ENCODE measurements around the gene MPP2. TPM values are rescaled to one million over a fixed set of nuclear protein-coding genes. Genes with fewer than 3 reads are reported as not detected.

MPP2 gene
- total RNA-seq, 1 donor from 2014 or later = not detected

DNA sequence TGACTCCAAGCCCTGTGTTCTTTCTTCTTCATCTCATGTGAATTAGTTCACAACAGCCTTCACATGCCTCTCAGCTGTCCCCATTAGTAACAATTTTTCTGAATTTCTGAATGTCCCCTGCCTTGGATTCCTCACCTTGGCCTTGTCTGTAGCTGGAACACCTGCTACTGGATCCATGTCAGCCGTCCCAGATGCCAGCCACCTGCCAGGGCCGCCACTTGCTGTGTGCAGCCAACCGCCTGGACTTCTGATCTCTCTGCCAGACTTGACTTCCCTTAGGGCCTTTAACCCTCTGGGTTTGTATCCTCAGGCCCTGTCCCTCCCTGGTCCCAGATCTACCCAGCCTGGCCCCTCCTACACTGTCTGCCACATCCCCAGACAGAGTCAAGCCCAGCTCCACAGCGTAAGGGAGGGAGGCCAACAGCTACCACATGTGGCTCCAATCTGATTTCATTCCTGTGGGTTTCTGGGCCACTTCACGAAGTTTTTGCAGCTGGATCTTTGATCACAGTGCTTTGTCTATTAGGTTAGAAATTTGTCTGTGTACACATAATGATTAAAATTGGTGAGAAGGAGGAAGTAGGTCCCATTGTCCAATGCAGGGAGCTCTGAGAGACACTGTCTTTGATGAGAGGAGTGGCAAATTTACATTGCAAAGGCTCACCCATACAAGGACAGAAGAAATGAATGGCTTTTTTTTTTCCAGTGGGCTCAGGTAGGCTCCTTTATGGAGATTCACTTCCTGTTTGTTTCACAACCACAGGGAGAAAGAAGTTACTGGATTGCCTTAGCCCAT lies 15.3 kb downstream of the MPP2 start:
- POLR2A ChIA-PET = no interaction called here
- Mint-ChIP-seq H3K4me1 (no peaks in the 10 kb centered on the region), H3K4me3 (no peak overlapping the region), H3K27ac (no peak overlapping the region), H3K9me3 (no peaks in the 10 kb centered on the region), H3K27me3 (peaks cover 23% of the 10 kb centered on the region), H3K36me3 (ENCODE audit: low read depth) (no peaks in the 10 kb centered on the region)
- TF ChIP-seq, protein P1, sequence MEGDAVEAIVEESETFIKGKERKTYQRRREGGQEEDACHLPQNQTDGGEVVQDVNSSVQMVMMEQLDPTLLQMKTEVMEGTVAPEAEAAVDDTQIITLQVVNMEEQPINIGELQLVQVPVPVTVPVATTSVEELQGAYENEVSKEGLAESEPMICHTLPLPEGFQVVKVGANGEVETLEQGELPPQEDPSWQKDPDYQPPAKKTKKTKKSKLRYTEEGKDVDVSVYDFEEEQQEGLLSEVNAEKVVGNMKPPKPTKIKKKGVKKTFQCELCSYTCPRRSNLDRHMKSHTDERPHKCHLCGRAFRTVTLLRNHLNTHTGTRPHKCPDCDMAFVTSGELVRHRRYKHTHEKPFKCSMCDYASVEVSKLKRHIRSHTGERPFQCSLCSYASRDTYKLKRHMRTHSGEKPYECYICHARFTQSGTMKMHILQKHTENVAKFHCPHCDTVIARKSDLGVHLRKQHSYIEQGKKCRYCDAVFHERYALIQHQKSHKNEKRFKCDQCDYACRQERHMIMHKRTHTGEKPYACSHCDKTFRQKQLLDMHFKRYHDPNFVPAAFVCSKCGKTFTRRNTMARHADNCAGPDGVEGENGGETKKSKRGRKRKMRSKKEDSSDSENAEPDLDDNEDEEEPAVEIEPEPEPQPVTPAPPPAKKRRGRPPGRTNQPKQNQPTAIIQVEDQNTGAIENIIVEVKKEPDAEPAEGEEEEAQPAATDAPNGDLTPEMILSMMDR (IDR thresholded peaks at IDR 0.05) = no peak
- no peak for ATAC-seq (ENCODE audit: low read depth)
- CTCF ChIA-PET = no interaction called here
- intact Hi-C loops (cut with micrococcal nuclease) = no loop called here
- DNase-seq = no peak

GRCh38 chr17:43890240-43890639 lies 17.1 kb downstream of the MPP2 start:
- Mint-ChIP-seq H3K4me3 (no peak overlapping the region), H3K4me1 (no peaks in the 10 kb centered on the region), H3K36me3 (ENCODE audit: low read depth) (no peaks in the 10 kb centered on the region), H3K27ac (no peak overlapping the region), H3K27me3 (peaks cover 10% of the 10 kb centered on the region), H3K9me3 (no peaks in the 10 kb centered on the region)
- ATAC-seq (ENCODE audit: low read depth) (no peak), DNase-seq (no peak)
- TF ChIP-seq, protein P1 (IDR thresholded peaks at IDR 0.05) = no peak
- ChIA-PET POLR2A (no interaction called here), CTCF (no interaction called here)
- intact Hi-C loops (cut with micrococcal nuclease) = no loop called here

- no peak overlapping the region for H3K27ac Mint-ChIP-seq
- H3K9me3 Mint-ChIP-seq = no peaks in the 10 kb centered on the region
- H3K4me1 Mint-ChIP-seq = no peaks in the 10 kb centered on the region
- DNase-seq (no peak), ATAC-seq (ENCODE audit: low read depth) (no peak)
- TF ChIP-seq, protein P1 (IDR thresholded peaks at IDR 0.05) = no peak
- H3K27me3 Mint-ChIP-seq = peaks cover 17% of the 10 kb centered on the region
- H3K36me3 Mint-ChIP-seq (ENCODE audit: low read depth) = no peaks in the 10 kb centered on the region
- CTCF ChIA-PET = interaction anchor here (1.1 kb wide), 1 partner anchor 8 kb away, joined by 4 read pairs; no protein-coding TSS in a partner anchor
- intact Hi-C loops (cut with micrococcal nuclease) = no loop called here
- POLR2A ChIA-PET = no interaction called here
- no peak overlapping the region for H3K4me3 Mint-ChIP-seq
Observed at GRCh38 chr17:43888548-43888947, 18.8 kb downstream of the MPP2 start.

GRCh38 chr17:43882761-43883415 lies 24.4 kb downstream of the MPP2 start:
- Mint-ChIP-seq H3K4me1 (no peaks in the 10 kb centered on the region), H3K27me3 (peaks cover 25% of the 10 kb centered on the region), H3K9me3 (no peaks in the 10 kb centered on the region), H3K4me3 (no peak overlapping the region), H3K27ac (no peak overlapping the region), H3K36me3 (ENCODE audit: low read depth) (no peaks in the 10 kb centered on the region)
- DNase-seq (no peak), ATAC-seq (ENCODE audit: low read depth) (no peak)
- CTCF ChIA-PET = no interaction called here
- TF ChIP-seq, protein P1 (IDR thresholded peaks at IDR 0.05) = no peak
- intact Hi-C loops (cut with micrococcal nuclease) = no loop called here
- POLR2A ChIA-PET = no interaction called here

DNA sequence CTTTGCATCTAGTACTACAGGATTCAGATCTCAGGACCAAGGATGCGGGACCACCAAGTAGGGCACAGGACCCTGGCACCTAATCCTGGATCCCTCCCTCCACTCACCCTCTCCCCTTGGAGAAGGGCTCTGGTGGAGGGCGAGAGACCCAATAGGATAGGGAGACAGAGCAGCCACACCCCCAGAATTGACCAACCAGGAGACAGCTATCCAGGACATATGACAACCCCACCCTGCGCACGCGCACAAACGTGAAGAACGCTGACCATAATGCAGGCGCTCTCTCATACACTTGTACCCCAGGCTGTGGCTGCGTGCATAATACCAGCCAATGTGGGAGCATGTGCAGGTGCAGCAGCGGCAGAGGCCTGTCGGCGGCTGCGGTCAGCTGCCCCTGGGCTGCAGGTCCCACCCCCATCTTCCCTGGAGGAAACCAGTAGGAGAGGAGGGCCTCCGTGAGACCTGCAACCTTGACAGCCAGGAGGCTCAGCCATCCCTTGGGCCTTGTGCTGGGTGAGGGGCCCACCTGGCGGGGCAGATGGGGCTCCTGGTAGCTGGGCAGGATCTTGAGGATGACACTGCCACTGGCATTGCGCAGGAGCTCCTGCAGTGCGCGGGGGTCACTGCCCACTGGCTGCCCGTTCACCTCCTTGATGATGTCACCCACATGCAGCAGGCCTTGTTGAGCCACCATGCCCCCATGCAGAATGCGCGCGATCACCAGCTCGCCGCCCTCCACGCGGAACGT lies 25.4 kb downstream of the MPP2 start:
- no peak for ATAC-seq (ENCODE audit: low read depth)
- H3K4me1 Mint-ChIP-seq = no peaks in the 10 kb centered on the region
- CTCF ChIA-PET = no interaction called here
- H3K4me3 Mint-ChIP-seq = no peak overlapping the region
- no peak for DNase-seq
- TF ChIP-seq, protein P1 (IDR thresholded peaks at IDR 0.05) = no peak
- POLR2A ChIA-PET = no interaction called here
- peaks cover 25% of the 10 kb centered on the region for H3K27me3 Mint-ChIP-seq
- intact Hi-C loops (cut with micrococcal nuclease) = no loop called here
- no peaks in the 10 kb centered on the region for H3K9me3 Mint-ChIP-seq
- H3K36me3 Mint-ChIP-seq (ENCODE audit: low read depth) = no peaks in the 10 kb centered on the region
- no peak overlapping the region for H3K27ac Mint-ChIP-seq
